H9 (cell line): ENCODE results near the gene F2. TPM values are rescaled to one million over a fixed set of nuclear protein-coding genes. Genes with fewer than 3 reads are reported as not detected.

Source experiments
- DNase-seq: peaks from one replicate; pipeline ENCODE4 v3.0.0-alpha.2; 2017
- H2AFZ ChIP-seq: one replicate; pipeline ENCODE4 v1.6.1; 2013; ENCODE audit warnings: mild to moderate bottlenecking, low read length, control low read depth, moderate library complexity
- H2AK5ac ChIP-seq: 2 replicates; pipeline ENCODE4 v1.6.1; 2013; ENCODE audit warnings: low read length, control low read depth, mixed read lengths; ENCODE audit not compliant: insufficient read length
- H2BK120ac ChIP-seq: one replicate; pipeline ENCODE4 v1.6.1; 2013; ENCODE audit warnings: low read depth, mild to moderate bottlenecking, low read length, control low read depth, inconsistent platforms; ENCODE audit not compliant: poor library complexity, severe bottlenecking
- H2BK12ac ChIP-seq: 2 replicates; pipeline ENCODE4 v1.6.1; 2013; ENCODE audit warnings: low read length, control low read depth, mixed read lengths, low read depth; ENCODE audit not compliant: insufficient read length
- H2BK15ac ChIP-seq: 2 replicates; pipeline ENCODE4 v1.6.1; 2013; ENCODE audit warnings: low read depth, low read length, control low read depth
- H2BK20ac ChIP-seq: one replicate; pipeline ENCODE4 v1.6.1; 2013; ENCODE audit warnings: low read depth, mild to moderate bottlenecking, low read length, control low read depth, inconsistent platforms; ENCODE audit not compliant: poor library complexity, severe bottlenecking
- H2BK5ac ChIP-seq: 2 replicates; pipeline ENCODE4 v1.6.1; 2013; ENCODE audit warnings: low read length, control low read depth, mixed read lengths; ENCODE audit not compliant: insufficient read length
- H3K14ac ChIP-seq: 2 replicates; pipeline ENCODE4 v1.6.1; 2013; ENCODE audit warnings: low read length, control low read depth; ENCODE audit not compliant: insufficient read depth
- H3K18ac ChIP-seq: 2 replicates; pipeline ENCODE4 v1.6.1; 2013; ENCODE audit warnings: low read depth, mild to moderate bottlenecking, mixed read lengths, low read length, control low read depth; ENCODE audit not compliant: insufficient read length
- H3K23ac ChIP-seq: 2 replicates; pipeline ENCODE4 v1.6.1; 2013; ENCODE audit warnings: low read length, control low read depth, mixed read lengths, low read depth; ENCODE audit not compliant: insufficient read length
- H3K23me2 ChIP-seq: 2 replicates; pipeline ENCODE4 v1.6.1; 2013; ENCODE audit warnings: low read depth, mild to moderate bottlenecking, mixed read lengths, low read length, control low read depth; ENCODE audit not compliant: insufficient read length, poor library complexity, severe bottlenecking
- H3K27ac ChIP-seq: 2 replicates; pipeline ENCODE4 v1.5.1; 2013; ENCODE audit warnings: low read length, control low read depth, mixed read lengths, low read depth; ENCODE audit not compliant: insufficient read length
- H3K27me3 ChIP-seq: 2 replicates; pipeline ENCODE4 v1.6.1; 2013; ENCODE audit warnings: low read length, control low read depth, inconsistent platforms; ENCODE audit not compliant: insufficient read depth
- H3K4ac ChIP-seq: 2 replicates; pipeline ENCODE4 v1.6.1; 2013; ENCODE audit warnings: low read depth, mild to moderate bottlenecking, control low read depth, inconsistent platforms, low read length, moderate library complexity
- H3K4me1 ChIP-seq: 2 replicates; pipeline ENCODE4 v1.6.1; 2013; ENCODE audit warnings: low read length, control low read depth, inconsistent platforms; ENCODE audit not compliant: insufficient read depth
- H3K4me2 ChIP-seq: 2 replicates; pipeline ENCODE4 v1.6.1; 2013; ENCODE audit warnings: low read length, control low read depth, mixed read lengths; ENCODE audit not compliant: insufficient read length, insufficient read depth
- H3K56ac ChIP-seq: 2 replicates; pipeline ENCODE4 v1.6.1; 2013; ENCODE audit warnings: low read depth, mild to moderate bottlenecking, mixed read lengths, low read length, control low read depth; ENCODE audit not compliant: insufficient read length
- H3K79me1 ChIP-seq: 2 replicates; pipeline ENCODE4 v1.6.1; 2013; ENCODE audit warnings: low read depth, mild to moderate bottlenecking, moderate library complexity, low read length, control low read depth, inconsistent platforms; ENCODE audit not compliant: insufficient read depth, poor library complexity, severe bottlenecking
- H3K79me2 ChIP-seq: 2 replicates; pipeline ENCODE4 v1.6.1; 2013; ENCODE audit warnings: low read length, control low read depth, inconsistent platforms; ENCODE audit not compliant: insufficient read depth
- H3K9ac ChIP-seq: 2 replicates; pipeline ENCODE4 v1.6.1; 2013; ENCODE audit warnings: low read length, control low read depth, mixed read lengths; ENCODE audit not compliant: insufficient read length; ENCODE audit errors: extremely low read depth
- H3K9me3 ChIP-seq: one replicate; pipeline ENCODE4 v1.6.1; 2013; ENCODE audit warnings: low read depth, low read length, inconsistent platforms; ENCODE audit not compliant: control insufficient read depth
- H3T11ph ChIP-seq: one replicate; pipeline ENCODE4 v1.6.1; 2013; ENCODE audit warnings: mild to moderate bottlenecking, low read length, control low read depth, inconsistent platforms
- H4K20me1 ChIP-seq: one replicate; pipeline ENCODE4 v1.6.1; 2013; ENCODE audit not compliant: control insufficient read depth, insufficient read length, insufficient read depth
- H4K5ac ChIP-seq: 2 replicates; pipeline ENCODE4 v1.6.1; 2013; ENCODE audit warnings: low read depth, mild to moderate bottlenecking, mixed read lengths, low read length, control low read depth; ENCODE audit not compliant: insufficient read length
- H4K8ac ChIP-seq: replicated peaks from 2 replicates; pipeline ENCODE4 v1.6.1; 2013; ENCODE audit warnings: low read length, control low read depth, mixed read lengths, low read depth; ENCODE audit not compliant: insufficient read length
- H4K91ac ChIP-seq: 2 replicates; pipeline ENCODE4 v1.6.1; 2013; ENCODE audit warnings: low read depth, mild to moderate bottlenecking, moderate library complexity, mixed read lengths, low read length, control low read depth; ENCODE audit not compliant: insufficient read length
- H3K27ac Mint-ChIP-seq, 3 experiments: 2 replicates in 2 of 3; 3 replicates in 1 of 3; pipeline ENCODE4 v1.8.0; 2020 to 2021; ENCODE audit warnings: mixed read lengths in 3 of 3, mild to moderate bottlenecking in 1 of 3, moderate library complexity in 1 of 3
- H3K27me3 Mint-ChIP-seq: 2 replicates; pipeline ENCODE4 v1.8.0; 2021; ENCODE audit warnings: low read depth, mild to moderate bottlenecking, moderate library complexity, mixed read lengths
- H3K36me3 Mint-ChIP-seq, 3 experiments: 2 replicates in 2 of 3; 3 replicates in 1 of 3; pipeline ENCODE4 v1.8.0; 2020 to 2021; ENCODE audit warnings: low read depth in 3 of 3, mixed read lengths in 3 of 3; ENCODE audit not compliant: insufficient read depth in 1 of 3
- H3K4me1 Mint-ChIP-seq, 2 experiments: 2 replicates each; pipeline ENCODE4 v1.8.0; 2020; ENCODE audit warnings: mixed read lengths in 2 of 2
- H3K4me3 Mint-ChIP-seq, 2 experiments: 2 replicates in 1 of 2; 3 replicates in 1 of 2; pipeline ENCODE4 v1.8.0; 2020 to 2021; ENCODE audit warnings: mild to moderate bottlenecking in 2 of 2, mixed read lengths in 2 of 2, moderate library complexity in 1 of 2
- H3K9me3 Mint-ChIP-seq, 2 experiments: 2 replicates in 1 of 2; 3 replicates in 1 of 2; pipeline ENCODE4 v1.8.0; 2020; ENCODE audit warnings: mild to moderate bottlenecking in 2 of 2, mixed read lengths in 2 of 2, moderate library complexity in 1 of 2
- CTCF ChIP-seq: fragments of 200-600 bp; sonication (generic); conservative IDR thresholded peaks from 3 replicates; pipeline ENCODE4 v1.8.0; 2021; ENCODE audit warnings: antibody characterized with exemption, mild to moderate bottlenecking
- WGBS: extraction: QIAGEN DNeasy Blood & Tissue Kit; methylation state at CpG from one replicate; pipeline ENCODE4 v1.1.7; 2013; ENCODE audit warnings: missing lambda C conversion rate, low lambda C conversion rate, mixed read lengths; ENCODE audit not compliant: insufficient read length; ENCODE audit errors: extremely low coverage; 5-methylcytosine and 5-hydroxymethylcytosine counted together
- total RNA-seq: library from RNA; stranded (reverse); gene quantifications from 2 replicates; pipeline ENCODE4 v1.2.1, GENCODE V29; 2021

The F2 gene
- total RNA-seq, 1 experiment from 2014 or later = not detected

GRCh38 chr11:46695345-46696211 lies 23.4 kb upstream of the F2 start:
- Histone ChIP-seq H3K23ac (no peak overlapping the region), H4K8ac (no peak overlapping the region), H4K20me1 (no peaks in the 10 kb centered on the region), H3K4ac (no peak overlapping the region), H3K9ac (no peak overlapping the region), H3K4me2 (no peak overlapping the region), H2AK5ac (no peak overlapping the region), H2BK120ac (no peak overlapping the region), H3K79me1 (no peaks in the 10 kb centered on the region), H2AFZ (no peak overlapping the region), H2BK15ac (no peak overlapping the region), H3K4me1 (no peaks in the 10 kb centered on the region), H3K79me2 (no peaks in the 10 kb centered on the region), H3K27ac (no peak overlapping the region), H3K9me3 (no peaks in the 10 kb centered on the region), H2BK12ac (no peak overlapping the region), H3K23me2 (no peaks in the 10 kb centered on the region), H3K14ac (no peak overlapping the region), H4K5ac (no peak overlapping the region), H4K91ac (no peak overlapping the region), H3K27me3 (no peaks in the 10 kb centered on the region), H3K56ac (no peak overlapping the region), H3T11ph (no peak overlapping the region), H2BK20ac (no peak overlapping the region), H3K18ac (no peak overlapping the region), H2BK5ac (no peak overlapping the region)
- no CpG with 5 or more reads among the region's 12 CpGs for whole genome bisulfite sequencing
- H3K4me1 Mint-ChIP-seq = peaks cover 11% of the 10 kb centered on the region in 2 experiments; a peak in 3 of 4 replicates
- peak overlapping the region in 1 of 3 experiments; percentile 62; a peak in 2 of 7 replicates for H3K27ac Mint-ChIP-seq
- DNase-seq = no peak
- no peak for TF ChIP-seq CTCF
- H3K4me3 Mint-ChIP-seq = peak overlapping the region in 1 of 2 experiments; percentile 36; a peak in 1 of 5 replicates
- H3K36me3 Mint-ChIP-seq = peaks cover 2 to 13% (median 13%) of the 10 kb centered on the region in 3 experiments; a peak in 5 of 7 replicates
- H3K27me3 Mint-ChIP-seq = no peaks in the 10 kb centered on the region
- H3K9me3 Mint-ChIP-seq = no peaks in the 10 kb centered on the region
